Endothelial cell of hepatic sinusoid (primary cell): ENCODE measurements around the gene MAML2.

Experiments
- in situ Hi-C: cut with HindIII; loops from 2 replicates; pipeline ENCODE4 v1.10.0; 2017; ENCODE audit warnings: low sequenced_read_pairs

MAML2 gene

GRCh38 chr11:96318850-96319249 is 24.1 kb downstream of the MAML2 start:
- in situ Hi-C loops = no loop called here

- in situ Hi-C loops = no loop called here
Observed at GRCh38 chr11:96318399-96318798, 24.6 kb downstream of the MAML2 start.

- in situ Hi-C loops = no loop called here
Observed at GRCh38 chr11:96317985-96318384, 25.0 kb downstream of the MAML2 start.

GRCh38 chr11:96317571-96317970 is 25.4 kb downstream of the MAML2 start:
- in situ Hi-C loops = no loop called here

GRCh38 chr11:96316869-96317268 is 26.1 kb downstream of the MAML2 start:
- in situ Hi-C loops = no loop called here

- in situ Hi-C loops = no loop called here
Observed at GRCh38 chr11:96315476-96315875, 27.5 kb downstream of the MAML2 start.

GRCh38 chr11:96314326-96315020 is 28.5 kb downstream of the MAML2 start:
- in situ Hi-C loops = no loop called here

GRCh38 chr11:96313163-96313562 is 29.8 kb downstream of the MAML2 start:
- in situ Hi-C loops = no loop called here

GRCh38 chr11:96311120-96311568 is 31.9 kb downstream of the MAML2 start:
- in situ Hi-C loops = no loop called here

- in situ Hi-C loops = no loop called here
Observed at GRCh38 chr11:96310236-96310635, 32.8 kb downstream of the MAML2 start.

- in situ Hi-C loops = no loop called here
Observed at GRCh38 chr11:96309643-96310017, 33.4 kb downstream of the MAML2 start.

GRCh38 chr11:96309016-96309642 is 33.9 kb downstream of the MAML2 start:
- in situ Hi-C loops = no loop called here

- in situ Hi-C loops = no loop called here
Observed at GRCh38 chr11:96307776-96308140, 35.2 kb downstream of the MAML2 start.

GRCh38 chr11:96306933-96307775 is 35.8 kb downstream of the MAML2 start:
- in situ Hi-C loops = no loop called here

- in situ Hi-C loops = no loop called here
Observed at GRCh38 chr11:96306600-96306932, 36.4 kb downstream of the MAML2 start.

- in situ Hi-C loops = no loop called here
Observed at GRCh38 chr11:96306071-96306470, 36.9 kb downstream of the MAML2 start.

GRCh38 chr11:96303980-96304379 is 39.0 kb downstream of the MAML2 start:
- in situ Hi-C loops = loop anchor here (5.0 kb wide), 1 partner anchor 33 kb away; no protein-coding TSS in a partner anchor

GRCh38 chr11:96303064-96303463 is 39.9 kb downstream of the MAML2 start:
- in situ Hi-C loops = loop anchor here (5.0 kb wide), 1 partner anchor 34 kb away; no protein-coding TSS in a partner anchor

GRCh38 chr11:96301818-96302217 is 41.2 kb downstream of the MAML2 start:
- in situ Hi-C loops = loop anchor here (5.0 kb wide), 1 partner anchor 35 kb away; no protein-coding TSS in a partner anchor

- in situ Hi-C loops = no loop called here
Observed at GRCh38 chr11:96299155-96299888, 43.7 kb downstream of the MAML2 start.

GRCh38 chr11:96295369-96295768 is 47.6 kb downstream of the MAML2 start:
- in situ Hi-C loops = no loop called here
